WTC11 (cell line): ENCODE results near the gene SH3YL1.

Experiments
- CTCF ChIP-seq: fragments of 200-600 bp; IDR thresholded peaks from 2 replicates; pipeline ENCODE4 v1.8.0; 2022; ENCODE audit warnings: antibody characterized with exemption
- NR2C2 ChIP-seq: sonication (generic); formaldehyde crosslinking; IDR thresholded peaks from 2 replicates; pipeline ENCODE4 v1.8.0; 2022; ENCODE audit warnings: mild to moderate bottlenecking, missing genetic modification reagents
- RELA ChIP-seq: sonication (generic); formaldehyde crosslinking; IDR thresholded peaks from 2 replicates; pipeline ENCODE4 v1.8.1; 2022; ENCODE audit warnings: missing genetic modification reagents, mild to moderate bottlenecking, borderline replicate concordance
- ZNF396 ChIP-seq: fragments of 250-450 bp; sonication (Bioruptor Pico); IDR thresholded peaks from 2 replicates; pipeline ENCODE4 v1.8.0; 2021; ENCODE audit warnings: mild to moderate bottlenecking, moderate library complexity, borderline replicate concordance
- TF ChIP-seq, protein P1 (sequence below): sonication (generic); formaldehyde crosslinking; IDR thresholded peaks from 2 replicates; pipeline ENCODE4 v1.8.1; 2022; ENCODE audit warnings: low read depth, mild to moderate bottlenecking, moderate library complexity, missing genetic modification reagents, borderline replicate concordance

DNA sequence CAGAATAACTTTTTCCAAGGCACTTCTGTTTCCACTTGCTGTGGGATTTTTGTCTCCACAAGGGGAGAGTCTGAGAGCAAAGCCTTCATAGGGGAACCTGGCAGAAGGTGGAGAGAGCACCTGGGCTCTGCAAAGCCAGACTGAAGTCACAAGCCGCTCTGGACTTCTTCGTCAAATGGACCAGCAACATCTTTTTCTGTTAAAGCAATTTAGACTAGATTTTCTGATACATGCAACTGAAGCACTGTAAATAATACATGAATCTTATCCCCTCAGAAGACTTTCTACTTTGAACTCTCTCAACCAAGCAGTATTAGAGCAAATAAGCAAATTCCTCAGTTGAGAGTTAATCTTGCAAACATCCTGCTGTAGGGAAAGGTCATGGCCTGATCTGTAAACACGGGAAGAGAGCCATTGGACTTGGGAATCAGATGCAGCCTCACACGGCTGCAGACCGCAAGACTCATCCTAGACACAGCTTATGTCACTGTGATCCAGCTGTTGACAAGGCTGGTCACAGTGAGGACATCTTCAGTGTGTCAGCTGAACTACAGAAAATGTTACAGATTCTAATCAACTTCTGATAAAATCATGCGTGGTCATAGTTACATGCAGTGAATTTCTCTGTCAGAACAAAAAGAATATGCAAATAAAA lies 3.2 kb downstream of the SH3YL1 start:
- no peak for TF ChIP-seq CTCF
- TF ChIP-seq ZNF396 (CRISPR knock-in tag) = no peak
- TF ChIP-seq, protein P1, sequence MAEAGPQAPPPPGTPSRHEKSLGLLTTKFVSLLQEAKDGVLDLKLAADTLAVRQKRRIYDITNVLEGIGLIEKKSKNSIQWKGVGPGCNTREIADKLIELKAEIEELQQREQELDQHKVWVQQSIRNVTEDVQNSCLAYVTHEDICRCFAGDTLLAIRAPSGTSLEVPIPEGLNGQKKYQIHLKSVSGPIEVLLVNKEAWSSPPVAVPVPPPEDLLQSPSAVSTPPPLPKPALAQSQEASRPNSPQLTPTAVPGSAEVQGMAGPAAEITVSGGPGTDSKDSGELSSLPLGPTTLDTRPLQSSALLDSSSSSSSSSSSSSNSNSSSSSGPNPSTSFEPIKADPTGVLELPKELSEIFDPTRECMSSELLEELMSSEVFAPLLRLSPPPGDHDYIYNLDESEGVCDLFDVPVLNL (CRISPR knock-in tag) = no peak
- TF ChIP-seq RELA (CRISPR knock-in tag) = no peak
- no peak for TF ChIP-seq NR2C2 (CRISPR knock-in tag)
